Natural killer cell treated with Interleukin-12 subunit alpha and Interleukin-12 subunit beta and Interleukin-15 and Interleukin-18, amount 100 ng/mL, for 72 hours (primary cell): ENCODE results near the gene S100P. TPM values are rescaled to one million over a fixed set of nuclear protein-coding genes. Genes with fewer than 3 reads are reported as not detected.

Experiments
- ATAC-seq, 2 donors: fragments of 150-1000 bp; cut with Tn5 transposase in 1 of 2; sonication (Bioruptor Pico), chemical (Tn5 transposase) in 1 of 2; 2 replicates each; pipeline ENCODE4 v1.10.0; 2021
- DNase-seq: peaks from one replicate; pipeline ENCODE4 v3.0.0; 2022; ENCODE audit warnings: low spot score
- H3K27ac Mint-ChIP-seq, 2 donors: 1 replicate in 1 of 2; 2 replicates in 1 of 2; pipeline ENCODE4 v1.8.0; 2022; ENCODE audit warnings: mixed read lengths in 2 of 2, mild to moderate bottlenecking in 1 of 2, moderate library complexity in 1 of 2
- H3K27me3 Mint-ChIP-seq, 2 donors: 1 replicate in 1 of 2; 2 replicates in 1 of 2; pipeline ENCODE4 v1.8.0; 2022; ENCODE audit warnings: mixed read lengths in 2 of 2
- H3K36me3 Mint-ChIP-seq: one replicate; pipeline ENCODE4 v1.8.0; 2022; ENCODE audit warnings: mixed read lengths
- H3K4me1 Mint-ChIP-seq, 2 donors: 1 replicate in 1 of 2; 2 replicates in 1 of 2; pipeline ENCODE4 v1.8.0; 2022; ENCODE audit warnings: low read depth in 2 of 2, mixed read lengths in 2 of 2, mild to moderate bottlenecking in 1 of 2
- H3K4me3 Mint-ChIP-seq: one replicate; pipeline ENCODE4 v1.8.0; 2022; ENCODE audit warnings: mixed read lengths
- H3K9me3 Mint-ChIP-seq: 2 replicates; pipeline ENCODE4 v1.8.0; 2022; ENCODE audit warnings: mixed read lengths
- total RNA-seq, 2 donors: library from RNA; stranded (reverse); gene quantifications; one replicate each; pipeline ENCODE4 v1.2.3, GENCODE V29; 2022

Gene S100P
- total RNA-seq, 2 donors from 2014 or later = 4.5 to 5.1 TPM

GRCh38 chr4:6695660-6696610 is 2.3 kb downstream of the S100P start:
- Mint-ChIP-seq H3K4me1 (peaks cover 50 to 59% of the 10 kb centered on the region in 2 donors), H3K36me3 (peaks cover 4% of the 10 kb centered on the region), H3K4me3 (peak overlapping the region; percentile 73), H3K27ac (peak overlapping the region; percentile 96 to 98), H3K9me3 (no peaks in the 10 kb centered on the region), H3K27me3 (no peaks in the 10 kb centered on the region)
- DNase-seq = peak; percentile 74
- peak; percentile 81 to 83 for ATAC-seq

- peak; percentile 55 to 60 for ATAC-seq
- H3K27ac Mint-ChIP-seq = peak overlapping the region; percentile 96 to 98
- H3K36me3 Mint-ChIP-seq = peaks cover 4% of the 10 kb centered on the region
- H3K9me3 Mint-ChIP-seq = no peaks in the 10 kb centered on the region
- DNase-seq = no peak
- H3K4me1 Mint-ChIP-seq = peaks cover 46 to 56% of the 10 kb centered on the region in 2 donors
- H3K27me3 Mint-ChIP-seq = no peaks in the 10 kb centered on the region
- peak overlapping the region; percentile 73 for H3K4me3 Mint-ChIP-seq
These were observed 2.9 kb downstream of the S100P start for GRCh38 chr4:6696611-6697010.

GRCh38 chr4:6697131-6697530 is 3.5 kb downstream of the S100P start:
- peak overlapping the region; percentile 96 to 98 for H3K27ac Mint-ChIP-seq
- H3K4me3 Mint-ChIP-seq = peak overlapping the region; percentile 73
- H3K9me3 Mint-ChIP-seq = no peaks in the 10 kb centered on the region
- peaks cover 45 to 56% of the 10 kb centered on the region in 2 donors for H3K4me1 Mint-ChIP-seq
- H3K27me3 Mint-ChIP-seq = no peaks in the 10 kb centered on the region
- peaks cover 4% of the 10 kb centered on the region for H3K36me3 Mint-ChIP-seq
- no peak for DNase-seq
- ATAC-seq = no peak

- no peaks in the 10 kb centered on the region for H3K9me3 Mint-ChIP-seq
- peak overlapping the region; percentile 52 to 57 for H3K27ac Mint-ChIP-seq
- peaks cover 13% of the 10 kb centered on the region for H3K36me3 Mint-ChIP-seq
- H3K4me3 Mint-ChIP-seq = no peak overlapping the region
- H3K4me1 Mint-ChIP-seq = peaks cover 42 to 54% of the 10 kb centered on the region in 2 donors
- DNase-seq = no peak
- ATAC-seq = no peak
- no peaks in the 10 kb centered on the region for H3K27me3 Mint-ChIP-seq
These were observed 5.7 kb downstream of the S100P start for GRCh38 chr4:6699388-6699787.

GRCh38 chr4:6699903-6700302 is 6.2 kb downstream of the S100P start:
- peaks cover 43 to 54% of the 10 kb centered on the region in 2 donors for H3K4me1 Mint-ChIP-seq
- H3K27me3 Mint-ChIP-seq = no peaks in the 10 kb centered on the region
- no peak for ATAC-seq
- H3K27ac Mint-ChIP-seq = peak overlapping the region; percentile 52 to 57
- no peaks in the 10 kb centered on the region for H3K9me3 Mint-ChIP-seq
- H3K36me3 Mint-ChIP-seq = peaks cover 18% of the 10 kb centered on the region
- DNase-seq = no peak
- H3K4me3 Mint-ChIP-seq = no peak overlapping the region

GRCh38 chr4:6701371-6701770 is 7.7 kb downstream of the S100P start:
- Mint-ChIP-seq H3K4me3 (no peak overlapping the region), H3K27ac (no peak overlapping the region), H3K27me3 (no peaks in the 10 kb centered on the region), H3K9me3 (no peaks in the 10 kb centered on the region), H3K4me1 (peaks cover 46 to 58% of the 10 kb centered on the region in 2 donors), H3K36me3 (peaks cover 20% of the 10 kb centered on the region)
- no peak for DNase-seq
- ATAC-seq = no peak

GRCh38 chr4:6702761-6703160 is 9.1 kb downstream of the S100P start:
- DNase-seq (no peak), ATAC-seq (no peak)
- Mint-ChIP-seq H3K27ac (peak overlapping the region; percentile 47 to 64), H3K36me3 (peaks cover 28% of the 10 kb centered on the region), H3K4me1 (peaks cover 47 to 62% of the 10 kb centered on the region in 2 donors), H3K9me3 (no peaks in the 10 kb centered on the region), H3K4me3 (no peak overlapping the region), H3K27me3 (no peaks in the 10 kb centered on the region)

- peak overlapping the region; percentile 47 to 64 for H3K27ac Mint-ChIP-seq
- H3K27me3 Mint-ChIP-seq = no peaks in the 10 kb centered on the region
- ATAC-seq (no peak), DNase-seq (no peak)
- no peaks in the 10 kb centered on the region for H3K9me3 Mint-ChIP-seq
- H3K36me3 Mint-ChIP-seq = peaks cover 38% of the 10 kb centered on the region
- H3K4me1 Mint-ChIP-seq = peaks cover 52 to 67% of the 10 kb centered on the region in 2 donors
- H3K4me3 Mint-ChIP-seq = peak overlapping the region; percentile 4
These were observed 10.1 kb downstream of the S100P start for GRCh38 chr4:6703786-6704185.

GRCh38 chr4:6705646-6706045 is 12.0 kb downstream of the S100P start:
- ATAC-seq (no peak), DNase-seq (no peak)
- Mint-ChIP-seq H3K4me1 (peaks cover 60 to 75% of the 10 kb centered on the region in 2 donors), H3K4me3 (peak overlapping the region; percentile 99), H3K36me3 (peaks cover 43% of the 10 kb centered on the region), H3K9me3 (no peaks in the 10 kb centered on the region), H3K27ac (peak overlapping the region; percentile 94 to 98), H3K27me3 (no peaks in the 10 kb centered on the region)

- no peak for DNase-seq
- no peak for ATAC-seq
- Mint-ChIP-seq H3K9me3 (no peaks in the 10 kb centered on the region), H3K4me1 (peaks cover 63 to 81% of the 10 kb centered on the region in 2 donors), H3K27me3 (no peaks in the 10 kb centered on the region), H3K27ac (peak overlapping the region; percentile 94 to 98), H3K36me3 (peaks cover 41% of the 10 kb centered on the region), H3K4me3 (peak overlapping the region; percentile 99)
These were observed 12.5 kb downstream of the S100P start for GRCh38 chr4:6706173-6706572.

GRCh38 chr4:6709230-6710114 is 15.8 kb downstream of the S100P start, which contains the start of gene MRFAP1L1:
Gene MRFAP1L1, minus strand, starts transcription at chr4:6709865. Its CDS starts 236 bp downstream, at chr4:6709629.
- peaks cover 31% of the 10 kb centered on the region for H3K36me3 Mint-ChIP-seq
- H3K4me1 Mint-ChIP-seq = peaks cover 54 to 67% of the 10 kb centered on the region in 2 donors

GRCh38 chr4:6710282-6710681 is 16.6 kb downstream of the S100P start:
- peaks cover 46 to 59% of the 10 kb centered on the region in 2 donors for H3K4me1 Mint-ChIP-seq
- no peaks in the 10 kb centered on the region for H3K27me3 Mint-ChIP-seq
- peak overlapping the region; percentile 99 for H3K4me3 Mint-ChIP-seq
- H3K27ac Mint-ChIP-seq = peak overlapping the region; percentile 94 to 98
- DNase-seq (no peak), ATAC-seq (peak in 1 of 2 donors; percentile 7)
- no peaks in the 10 kb centered on the region for H3K9me3 Mint-ChIP-seq
- peaks cover 25% of the 10 kb centered on the region for H3K36me3 Mint-ChIP-seq

More at GRCh38 chr4:6709230-6710114, 15.8 kb downstream of the S100P start, which contains the start of gene MRFAP1L1:
- ATAC-seq (peak; percentile 90 to 93), DNase-seq (peak; percentile 98)
- peak within 1 kb of the TSS; percentile 94 to 98 for H3K27ac Mint-ChIP-seq
- H3K4me3 Mint-ChIP-seq = peak within 1 kb of the TSS; percentile 99
- H3K27me3 Mint-ChIP-seq = no peaks in the 10 kb centered on the region
- no peaks in the 10 kb centered on the region for H3K9me3 Mint-ChIP-seq

GRCh38 chr4:6710996-6711395 is 17.3 kb downstream of the S100P start:
- H3K4me1 Mint-ChIP-seq = peaks cover 47 to 59% of the 10 kb centered on the region in 2 donors
- peaks cover 25% of the 10 kb centered on the region for H3K36me3 Mint-ChIP-seq
- DNase-seq (no peak), ATAC-seq (no peak)
- H3K27ac Mint-ChIP-seq = peak overlapping the region in 1 of 2 donors; percentile 98
- peak overlapping the region; percentile 3 for H3K4me3 Mint-ChIP-seq
- H3K27me3 Mint-ChIP-seq = no peaks in the 10 kb centered on the region
- no peaks in the 10 kb centered on the region for H3K9me3 Mint-ChIP-seq
